HG03342 (cell line): ENCODE measurements around the gene LAGE3.
A peak's percentile ranks its signal among the peaks of the same experiment; 100 is the strongest.

ENCODE experiments used
- ATAC-seq: cut with Tn5 transposase; IDR thresholded peaks from one replicate; pipeline ENCODE4 v1.9.1; 2021; ENCODE audit warnings: mild to moderate bottlenecking, moderate library complexity; ENCODE audit not compliant: unreplicated experiment

Gene LAGE3, protein sequence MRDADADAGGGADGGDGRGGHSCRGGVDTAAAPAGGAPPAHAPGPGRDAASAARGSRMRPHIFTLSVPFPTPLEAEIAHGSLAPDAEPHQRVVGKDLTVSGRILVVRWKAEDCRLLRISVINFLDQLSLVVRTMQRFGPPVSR

DNA sequence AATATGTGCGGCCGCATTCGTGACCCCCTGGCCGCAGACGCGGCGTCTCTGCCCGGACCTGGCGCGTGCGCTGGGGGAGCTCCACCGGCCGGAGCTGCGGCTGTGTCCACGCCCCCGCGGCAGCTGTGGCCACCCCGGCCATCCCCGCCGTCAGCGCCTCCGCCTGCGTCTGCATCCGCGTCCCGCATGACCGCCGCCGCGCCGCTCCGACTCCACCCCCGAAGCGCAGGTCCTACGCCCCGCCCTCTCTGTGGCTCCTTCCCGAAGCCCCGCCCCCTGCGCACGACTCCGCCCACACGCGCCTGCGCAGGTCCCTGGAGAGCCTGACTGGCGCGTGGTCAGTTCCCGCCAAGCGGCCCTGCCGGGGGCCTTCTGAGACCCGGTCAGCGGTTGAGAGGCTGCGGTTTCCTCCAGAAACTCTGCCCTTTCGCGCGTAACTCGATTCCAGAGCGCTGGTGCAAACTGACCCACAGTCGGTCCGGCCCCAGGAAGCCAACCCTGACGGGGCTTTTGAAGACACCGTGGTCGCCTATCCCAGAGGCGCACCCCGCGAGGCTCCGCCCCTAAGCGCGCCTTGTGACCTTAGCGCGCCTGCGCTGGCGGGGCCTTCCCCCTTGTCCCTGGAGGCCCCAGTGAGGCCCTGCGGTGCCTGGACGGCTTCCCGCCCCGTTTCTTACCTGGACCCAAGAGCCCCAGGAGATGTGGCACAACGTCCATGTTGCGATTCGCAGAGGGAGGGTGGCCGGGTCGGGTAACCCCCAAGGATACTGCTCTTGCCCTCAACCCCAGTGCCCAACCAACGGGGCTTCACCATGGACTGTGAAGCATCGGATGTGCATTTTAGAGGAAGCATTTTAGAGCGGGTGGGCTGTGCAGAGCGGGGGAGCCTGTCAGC lies at the start of gene LAGE3:
Gene LAGE3 (minus strand): TSS at position 554 of the 895 bp plus-strand sequence. CDS start 366 bp downstream, at position 188.
- peak; percentile 83 for ATAC-seq

DNA sequence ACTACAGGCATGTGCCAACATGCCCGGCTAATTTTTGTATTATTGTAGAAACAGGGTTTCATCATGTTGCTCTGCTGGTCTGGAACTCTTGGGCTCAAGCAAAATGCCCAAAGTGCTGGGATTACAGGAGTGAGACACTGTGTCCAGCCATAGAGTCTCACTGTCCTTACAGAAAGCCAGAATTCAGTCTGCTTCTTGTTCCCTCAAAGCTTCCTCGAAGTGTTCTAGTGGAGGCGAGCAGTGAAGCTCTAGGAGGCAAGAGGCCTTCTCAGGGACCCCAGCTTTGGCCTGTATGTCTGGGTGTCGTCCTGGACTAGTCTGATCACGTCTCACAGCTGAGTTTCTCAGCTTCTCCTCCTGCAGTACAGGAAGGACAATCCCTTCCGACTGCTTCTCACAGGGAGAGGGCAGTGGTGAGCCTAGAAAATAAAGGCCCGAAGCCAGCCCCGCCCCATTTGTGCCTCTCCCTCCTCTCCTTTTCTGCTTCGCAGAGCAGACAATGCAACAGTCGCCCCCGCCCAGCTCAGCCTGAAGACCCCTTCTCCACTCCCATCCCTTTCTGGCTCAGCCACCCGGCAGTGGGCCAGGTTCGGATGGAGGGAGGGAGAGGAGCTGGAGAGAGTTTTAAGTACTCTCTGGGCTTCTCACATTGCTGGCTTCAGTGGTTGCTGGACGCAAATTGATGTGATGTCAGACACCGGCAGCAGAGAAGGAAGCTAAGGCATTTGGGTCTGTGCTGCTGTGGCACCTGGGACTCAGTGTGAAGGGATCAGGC lies 48.0 kb upstream of the LAGE3 start:
- ATAC-seq: no peak

DNA sequence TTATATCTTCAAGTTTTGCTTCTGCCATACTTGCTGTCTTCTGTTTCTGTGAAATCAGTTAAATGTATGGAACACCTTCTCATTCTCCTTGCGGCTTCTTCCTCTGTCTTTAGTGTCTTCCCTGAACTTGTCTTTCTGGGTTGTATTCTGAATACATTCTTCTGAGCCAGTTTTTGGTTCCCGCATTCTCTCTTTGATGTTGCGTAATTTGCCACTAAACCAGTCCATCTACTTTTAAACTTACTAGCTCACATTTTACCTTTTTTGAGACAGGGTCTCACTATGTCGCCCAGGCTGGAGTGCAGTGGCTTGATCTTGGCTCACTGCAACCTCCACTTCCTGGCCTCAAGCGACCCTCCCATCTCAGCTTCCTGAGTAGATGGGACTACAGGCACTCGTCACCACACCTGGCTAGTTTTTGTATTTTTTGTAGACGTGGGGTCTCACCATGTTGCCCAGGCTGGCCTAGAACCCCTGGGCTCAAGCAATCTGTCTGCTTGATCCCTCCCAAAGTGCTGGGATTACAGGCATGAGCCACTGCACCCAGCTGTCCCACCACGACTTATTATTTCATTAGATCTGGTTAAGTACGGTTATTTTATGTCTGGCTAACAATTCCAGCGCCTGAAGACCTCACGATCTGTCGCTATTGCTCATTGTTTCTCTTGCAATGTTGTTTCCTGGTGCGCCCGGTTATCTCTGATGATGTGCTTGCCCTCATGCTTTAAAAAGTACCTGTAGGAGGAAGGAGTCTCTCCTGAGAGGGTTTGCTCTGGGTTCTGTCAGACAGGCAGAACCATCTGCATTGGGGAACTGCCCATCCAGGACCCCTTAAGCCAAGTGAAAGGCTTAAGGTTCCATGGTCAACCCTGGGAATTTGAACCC lies 46.8 kb upstream of the LAGE3 start:
- no peak for ATAC-seq

GRCh38 chrX:154519389-154519788 lies 40.3 kb upstream of the LAGE3 start:
- ATAC-seq: no peak

GRCh38 chrX:154517101-154517781 lies 38.2 kb upstream of the LAGE3 start:
- ATAC-seq: no peak

DNA sequence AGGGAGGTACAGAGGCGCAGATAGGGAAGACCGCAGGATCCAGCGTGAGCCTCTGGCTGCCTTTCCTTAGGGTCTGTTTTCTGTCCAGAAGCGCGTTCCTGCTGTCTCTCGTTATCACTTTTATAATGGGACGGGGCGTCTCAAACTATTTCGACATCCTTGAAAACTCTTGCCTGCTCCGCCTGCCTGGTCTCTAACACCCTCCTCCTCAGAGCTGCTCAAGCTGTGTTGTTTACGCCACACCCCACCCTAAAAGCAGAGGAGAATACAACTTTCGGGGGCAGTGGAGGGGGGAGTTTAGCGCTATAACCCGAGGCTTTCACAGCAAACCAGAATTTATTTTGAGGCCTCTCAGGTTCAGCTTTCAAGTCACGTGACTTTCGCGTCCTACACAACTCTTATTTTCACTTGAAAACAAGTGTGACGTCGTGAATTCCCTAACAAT lies 37.6 kb upstream of the LAGE3 start:
- ATAC-seq: no peak

DNA sequence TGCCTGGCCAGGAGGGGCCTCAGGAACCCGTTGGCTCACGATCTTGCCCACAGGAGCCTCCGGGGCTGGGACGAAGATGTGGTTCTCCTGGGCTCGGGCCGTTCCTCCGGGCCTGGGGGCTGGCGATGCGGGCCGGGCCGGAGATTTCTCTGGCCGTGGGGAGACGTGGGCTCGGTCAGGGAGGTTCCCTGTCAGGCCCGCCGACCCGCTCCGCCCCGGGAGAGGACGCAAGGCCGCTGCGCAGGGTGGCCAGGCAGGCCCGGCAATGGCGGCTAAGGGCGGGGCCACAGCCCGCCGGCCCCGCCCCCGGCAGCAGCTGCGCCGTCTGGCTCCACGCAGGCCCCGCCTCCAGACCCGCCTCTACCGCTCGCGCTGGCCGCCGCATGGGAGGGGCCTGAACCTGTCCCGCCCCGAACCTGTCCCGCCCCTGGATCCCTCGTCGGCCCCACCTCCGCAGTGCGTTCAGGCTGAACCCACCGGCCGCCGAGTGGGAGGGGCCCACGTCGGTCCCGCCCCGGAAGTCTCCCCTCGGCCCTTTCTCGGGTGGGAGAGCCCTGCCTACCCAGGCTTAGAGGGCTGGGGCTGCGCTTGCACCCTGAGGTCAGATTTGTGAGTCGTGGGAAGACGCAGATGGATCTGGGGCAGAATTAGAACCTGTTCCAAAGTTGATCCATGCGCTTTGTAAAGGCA lies 37.0 kb upstream of the LAGE3 start, which contains the start of gene FAM3A:
Gene FAM3A (minus strand): TSS at position 267 of the 690 bp plus-strand sequence. CDS start 460 bp downstream, outside the sequence.
- ATAC-seq: peak; percentile 88

- peak; percentile 13 for ATAC-seq
Observed at GRCh38 chrX:154515090-154515965, 36.2 kb upstream of the LAGE3 start.

- ATAC-seq: no peak
Observed at GRCh38 chrX:154513716-154514115, 34.6 kb upstream of the LAGE3 start.

DNA sequence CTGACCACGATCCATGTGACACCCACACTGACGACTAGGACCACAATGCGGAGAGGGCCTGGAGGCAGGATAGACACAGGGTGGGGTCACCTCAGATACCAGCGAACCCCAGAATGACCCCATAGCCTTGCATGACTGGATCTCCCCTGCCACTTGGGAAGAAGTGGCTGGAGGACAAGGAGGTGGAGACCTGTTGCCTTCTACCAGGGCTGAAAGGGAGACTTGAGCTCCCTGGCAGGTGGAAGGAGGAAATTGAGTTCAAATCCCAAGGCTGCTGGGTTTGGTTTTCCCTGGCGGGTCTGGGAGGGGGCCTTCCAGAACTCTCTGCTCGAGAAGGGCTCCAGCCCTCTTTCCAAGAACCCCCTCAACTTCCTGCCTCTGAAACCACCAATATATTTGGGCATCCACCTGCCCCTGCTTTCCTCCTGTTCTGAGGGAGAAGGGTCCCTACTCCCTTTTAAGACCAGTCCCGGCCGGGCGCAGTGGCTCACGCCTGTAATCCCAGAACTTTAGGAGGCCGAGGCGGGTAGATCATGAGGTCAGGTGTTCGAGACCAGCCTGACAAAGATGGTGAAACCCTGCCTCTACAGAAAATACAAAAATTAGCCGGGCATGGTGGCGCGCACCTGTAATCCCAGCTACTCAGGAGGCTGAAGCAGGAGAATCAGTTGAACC lies 33.9 kb upstream of the LAGE3 start:
- no peak for ATAC-seq

DNA sequence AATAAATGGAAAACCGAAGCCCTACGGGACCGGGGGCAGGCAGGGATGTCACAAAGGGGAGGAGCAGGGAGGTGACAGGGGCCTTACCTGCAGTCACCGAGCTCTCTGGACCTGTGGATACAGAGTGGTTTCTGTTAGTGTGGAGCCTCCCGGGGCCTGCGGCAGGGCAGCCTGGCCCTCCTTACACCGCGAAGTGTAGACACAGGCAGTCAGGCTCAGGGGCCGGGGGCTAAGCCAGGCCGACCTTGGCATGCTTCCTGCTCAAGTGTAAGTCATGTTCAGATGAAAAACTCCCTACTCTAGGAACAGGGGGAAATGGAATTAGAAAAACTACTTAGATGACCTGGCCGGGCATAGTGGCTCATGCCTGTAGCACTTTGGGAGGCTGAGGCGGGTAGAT lies 32.7 kb upstream of the LAGE3 start:
- ATAC-seq: no peak

DNA sequence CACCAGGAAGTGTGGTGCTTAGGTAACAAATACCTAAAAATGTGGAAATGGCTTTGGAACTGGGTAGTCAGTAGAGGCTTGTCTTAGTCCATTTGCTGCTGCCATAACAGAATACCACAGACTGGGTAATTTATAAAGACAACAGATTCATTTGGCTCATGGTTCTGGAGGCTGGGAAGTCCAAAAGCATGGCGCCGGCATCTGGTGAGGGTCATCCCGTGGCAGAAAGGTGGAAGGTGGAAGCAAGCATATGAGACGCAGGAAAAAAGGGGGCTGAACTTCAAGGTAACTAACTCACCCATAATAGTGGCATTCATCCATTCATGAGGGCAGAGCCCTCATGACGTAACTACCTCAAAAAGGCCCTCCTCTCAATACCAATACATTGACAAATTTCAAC lies 30.4 kb upstream of the LAGE3 start:
- ATAC-seq: no peak

- no peak for ATAC-seq
Observed at GRCh38 chrX:154508384-154508745, 29.3 kb upstream of the LAGE3 start.

DNA sequence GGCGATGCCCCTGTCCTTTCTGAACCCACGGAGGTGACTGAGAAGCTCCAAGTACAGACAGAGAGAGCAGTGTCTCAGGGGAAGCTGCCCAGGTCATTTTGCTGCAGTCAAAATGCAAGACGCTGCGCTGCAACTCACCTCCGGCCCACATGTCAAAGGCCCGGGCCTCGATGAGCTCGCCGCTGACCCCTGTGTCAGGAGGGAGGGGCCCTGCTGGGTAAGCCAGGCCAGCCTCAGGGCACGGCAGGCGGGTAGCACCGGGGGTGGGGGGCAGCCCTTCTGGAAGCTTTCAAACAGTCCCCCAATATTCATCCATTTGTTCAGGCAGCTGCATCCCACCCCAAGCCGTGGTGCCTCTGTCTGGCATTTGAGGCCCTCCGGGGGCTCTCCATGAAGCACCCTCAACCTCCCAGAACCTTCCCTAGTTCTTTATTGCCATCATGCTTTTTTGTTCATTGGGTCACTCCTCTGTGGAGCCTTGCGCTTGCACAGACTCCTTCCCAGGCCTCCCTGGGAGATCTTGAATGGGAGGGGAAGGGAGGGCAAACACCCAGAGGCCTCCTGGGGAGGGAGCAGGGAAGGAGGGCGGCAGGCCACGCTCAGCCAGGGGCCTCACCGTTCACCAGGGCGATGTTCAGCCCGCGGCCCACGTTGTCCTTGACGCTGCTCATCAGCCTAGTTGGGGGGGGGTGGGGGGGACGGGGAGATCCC lies 28.7 kb upstream of the LAGE3 start:
- no peak for ATAC-seq

- no peak for ATAC-seq
Observed at GRCh38 chrX:154506483-154507332, 27.6 kb upstream of the LAGE3 start.

DNA sequence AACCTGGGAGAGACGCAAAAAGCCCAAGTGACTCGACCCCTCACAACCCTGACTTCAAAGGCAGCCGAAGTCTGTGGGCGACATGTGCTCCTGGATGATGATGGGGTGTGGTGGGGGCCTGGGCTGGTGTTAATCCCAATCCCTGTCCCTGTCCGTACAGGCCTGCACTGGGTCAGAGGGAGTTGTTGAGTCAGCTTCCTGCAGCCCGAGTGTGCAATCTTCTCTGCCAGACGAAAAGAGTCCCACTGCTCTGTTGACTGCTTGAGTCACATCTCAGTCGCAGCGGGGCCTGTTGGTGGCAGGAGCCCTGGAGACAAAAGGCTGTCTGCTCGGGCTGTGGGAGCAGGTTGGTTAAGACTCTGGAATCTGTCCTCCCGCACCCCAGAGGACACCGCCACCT lies 26.7 kb upstream of the LAGE3 start:
- no peak for ATAC-seq
